ENCODE data around the gene UFD1.

The UFD1 gene

DNA sequence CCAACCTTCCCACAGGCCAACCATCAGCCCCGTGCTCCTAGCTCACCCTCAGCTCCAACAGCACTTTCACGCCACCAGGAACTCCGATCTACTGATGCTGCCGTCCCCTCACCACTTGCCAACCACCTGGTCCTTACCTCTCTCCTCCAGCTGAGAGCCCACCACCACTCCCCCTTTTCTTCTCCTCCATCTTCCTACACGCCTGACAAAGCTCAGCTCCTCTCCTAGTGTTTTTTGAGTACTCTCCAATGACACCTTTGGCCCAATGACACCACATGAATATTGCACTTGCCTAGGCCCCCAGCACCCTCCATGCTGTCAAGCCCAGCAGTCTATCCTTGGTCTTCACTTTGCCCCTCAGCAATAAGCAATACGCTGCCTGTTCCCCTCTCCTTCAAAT lies 78.1 kb downstream of the UFD1 start:
- FAIRE-seq = no peak

More for the DNA sequence above, 78.1 kb downstream of the UFD1 start:
- DNase-seq (ENCODE audit: low spot score) = no peak

Measured in RCC 7860 (cell line).